Glomerular visceral epithelial cell (primary cell): Measurements from ENCODE around the gene AOC1.

Source experiments
- DNase-seq: peaks from one replicate; pipeline ENCODE4 v3.0.0-alpha.2; 2016; ENCODE audit errors: extremely low spot score

AOC1 gene

GRCh38 chr7:150831851-150832250, 20.5 kb upstream of the AOC1 start:
- DNase-seq: no peak

GRCh38 chr7:150835019-150835418, 17.3 kb upstream of the AOC1 start:
- DNase-seq: no peak

GRCh38 chr7:150835702-150836280, 16.5 kb upstream of the AOC1 start:
- DNase-seq: no peak

- DNase-seq: no peak
Measured at GRCh38 chr7:150838965-150839650, 13.2 kb upstream of the AOC1 start.

- DNase-seq: no peak
Measured at GRCh38 chr7:150842018-150842417, 10.3 kb upstream of the AOC1 start.

- DNase-seq: no peak
Measured at GRCh38 chr7:150842716-150843115, 9.6 kb upstream of the AOC1 start.

- DNase-seq: no peak
Measured at GRCh38 chr7:150845421-150845861, 6.9 kb upstream of the AOC1 start.

GRCh38 chr7:150846291-150847115, 5.8 kb upstream of the AOC1 start:
- no peak for DNase-seq

- no peak for DNase-seq
Measured at GRCh38 chr7:150847536-150847935, 4.8 kb upstream of the AOC1 start.

GRCh38 chr7:150848111-150848510, 4.2 kb upstream of the AOC1 start:
- no peak for DNase-seq

GRCh38 chr7:150848561-150849115, 3.7 kb upstream of the AOC1 start:
- DNase-seq: no peak

GRCh38 chr7:150849204-150849775, 3.0 kb upstream of the AOC1 start:
- no peak for DNase-seq

GRCh38 chr7:150850273-150850672, 2.0 kb upstream of the AOC1 start:
- no peak for DNase-seq

- DNase-seq: no peak
Measured at GRCh38 chr7:150851492-150852370, 586 bp upstream of the AOC1 start.

GRCh38 chr7:150854066-150855000, 2.0 kb downstream of the AOC1 start:
- no peak for DNase-seq

- no peak for DNase-seq
Measured at GRCh38 chr7:150855046-150855445, 2.7 kb downstream of the AOC1 start.

GRCh38 chr7:150855476-150856302, 3.4 kb downstream of the AOC1 start:
- no peak for DNase-seq

- DNase-seq: no peak
Measured at GRCh38 chr7:150856303-150857275, 4.3 kb downstream of the AOC1 start.
